ENCODE measurements around the gene PLCH1.

GRCh38 chr3:155327430-155327829 is 417.4 kb downstream of the PLCH1 start:
- TF ChIP-seq ZNF121 (CRISPR knock-in tag; IDR thresholded peaks at IDR 0.05): no peak
- TF ChIP-seq, protein P1, sequence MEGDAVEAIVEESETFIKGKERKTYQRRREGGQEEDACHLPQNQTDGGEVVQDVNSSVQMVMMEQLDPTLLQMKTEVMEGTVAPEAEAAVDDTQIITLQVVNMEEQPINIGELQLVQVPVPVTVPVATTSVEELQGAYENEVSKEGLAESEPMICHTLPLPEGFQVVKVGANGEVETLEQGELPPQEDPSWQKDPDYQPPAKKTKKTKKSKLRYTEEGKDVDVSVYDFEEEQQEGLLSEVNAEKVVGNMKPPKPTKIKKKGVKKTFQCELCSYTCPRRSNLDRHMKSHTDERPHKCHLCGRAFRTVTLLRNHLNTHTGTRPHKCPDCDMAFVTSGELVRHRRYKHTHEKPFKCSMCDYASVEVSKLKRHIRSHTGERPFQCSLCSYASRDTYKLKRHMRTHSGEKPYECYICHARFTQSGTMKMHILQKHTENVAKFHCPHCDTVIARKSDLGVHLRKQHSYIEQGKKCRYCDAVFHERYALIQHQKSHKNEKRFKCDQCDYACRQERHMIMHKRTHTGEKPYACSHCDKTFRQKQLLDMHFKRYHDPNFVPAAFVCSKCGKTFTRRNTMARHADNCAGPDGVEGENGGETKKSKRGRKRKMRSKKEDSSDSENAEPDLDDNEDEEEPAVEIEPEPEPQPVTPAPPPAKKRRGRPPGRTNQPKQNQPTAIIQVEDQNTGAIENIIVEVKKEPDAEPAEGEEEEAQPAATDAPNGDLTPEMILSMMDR (IDR thresholded peaks at IDR 0.05): no peak
- no peak for TF ChIP-seq ESRRA (CRISPR knock-in tag; IDR thresholded peaks at IDR 0.05; ENCODE audit: borderline replicate concordance)
- TF ChIP-seq, protein P2, sequence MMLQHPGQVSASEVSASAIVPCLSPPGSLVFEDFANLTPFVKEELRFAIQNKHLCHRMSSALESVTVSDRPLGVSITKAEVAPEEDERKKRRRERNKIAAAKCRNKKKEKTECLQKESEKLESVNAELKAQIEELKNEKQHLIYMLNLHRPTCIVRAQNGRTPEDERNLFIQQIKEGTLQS (CRISPR knock-in tag; conservative IDR thresholded peaks at IDR 0.05): no peak
- TF ChIP-seq CBFB (CRISPR knock-in tag; IDR thresholded peaks at IDR 0.05; ENCODE audit: low read depth): no peak
- no peak for TF ChIP-seq ATF1 (CRISPR knock-in tag; IDR thresholded peaks at IDR 0.05)
- no peak for TF ChIP-seq ATF6 (CRISPR knock-in tag; IDR thresholded peaks at IDR 0.05)
- no peak for TF ChIP-seq RELA (CRISPR knock-in tag; IDR thresholded peaks at IDR 0.05; ENCODE audit: borderline replicate concordance)
- TF ChIP-seq MAX (CRISPR knock-in tag; IDR thresholded peaks at IDR 0.05): no peak
